Measurements from ENCODE around the gene CLEC6A. TPM values are rescaled to one million over a fixed set of nuclear protein-coding genes. Genes with fewer than 3 reads are reported as not detected.

Gene CLEC6A
- total RNA-seq, 1 donor from 2014 or later = not detected

GRCh38 chr12:8499616-8500015 is 43.9 kb downstream of the CLEC6A start:
- intact Hi-C loops (cut with micrococcal nuclease) = no loop called here
- Mint-ChIP-seq H3K4me3 (no peak overlapping the region), H3K4me1 (peaks cover 4% of the 10 kb centered on the region), H3K9me3 (no peaks in the 10 kb centered on the region), H3K27ac (no peak overlapping the region), H3K27me3 (peaks cover 29% of the 10 kb centered on the region), H3K36me3 (ENCODE audit: low read depth) (no peaks in the 10 kb centered on the region)
- ChIA-PET CTCF (interaction anchor here (0.6 kb wide), 1 partner anchor 161 kb away, joined by 3 read pairs; no protein-coding TSS in a partner anchor), POLR2A (no interaction called here)
- DNase-seq (no peak), ATAC-seq (ENCODE audit: low read depth) (no peak)
- no peak for TF ChIP-seq CTCF (IDR thresholded peaks at IDR 0.05)

GRCh38 chr12:8501720-8502119 is 46.0 kb downstream of the CLEC6A start:
- intact Hi-C loops (cut with micrococcal nuclease) = no loop called here
- H3K4me3 Mint-ChIP-seq = no peak overlapping the region
- ATAC-seq (ENCODE audit: low read depth) (no peak), DNase-seq (no peak)
- H3K9me3 Mint-ChIP-seq = no peaks in the 10 kb centered on the region
- POLR2A ChIA-PET = no interaction called here
- TF ChIP-seq CTCF (IDR thresholded peaks at IDR 0.05) = no peak
- CTCF ChIA-PET = no interaction called here
- peaks cover 19% of the 10 kb centered on the region for H3K27me3 Mint-ChIP-seq
- no peak overlapping the region for H3K27ac Mint-ChIP-seq
- peaks cover 4% of the 10 kb centered on the region for H3K4me1 Mint-ChIP-seq
- H3K36me3 Mint-ChIP-seq (ENCODE audit: low read depth) = no peaks in the 10 kb centered on the region

GRCh38 chr12:8504351-8504750 is 48.6 kb downstream of the CLEC6A start:
- Mint-ChIP-seq H3K9me3 (no peaks in the 10 kb centered on the region), H3K4me3 (no peak overlapping the region), H3K4me1 (peaks cover 11% of the 10 kb centered on the region), H3K36me3 (ENCODE audit: low read depth) (no peaks in the 10 kb centered on the region), H3K27ac (no peak overlapping the region), H3K27me3 (peaks cover 8% of the 10 kb centered on the region)
- ChIA-PET CTCF (no interaction called here), POLR2A (no interaction called here)
- no peak for ATAC-seq (ENCODE audit: low read depth)
- no peak for TF ChIP-seq CTCF (IDR thresholded peaks at IDR 0.05)
- no peak for DNase-seq
- intact Hi-C loops (cut with micrococcal nuclease) = no loop called here

- intact Hi-C loops (cut with micrococcal nuclease) = no loop called here
- POLR2A ChIA-PET = no interaction called here
Observed at GRCh38 chr12:8507596-8507995, 51.8 kb downstream of the CLEC6A start.

GRCh38 chr12:8508223-8508622 is 52.5 kb downstream of the CLEC6A start:
- H3K36me3 Mint-ChIP-seq (ENCODE audit: low read depth) = no peaks in the 10 kb centered on the region
- intact Hi-C loops (cut with micrococcal nuclease) = no loop called here
- CTCF ChIA-PET = no interaction called here
- no peak for DNase-seq
- TF ChIP-seq CTCF (IDR thresholded peaks at IDR 0.05) = no peak
- H3K27me3 Mint-ChIP-seq = peaks cover 17% of the 10 kb centered on the region
- H3K4me1 Mint-ChIP-seq = peaks cover 14% of the 10 kb centered on the region
- ATAC-seq (ENCODE audit: low read depth) = no peak
- POLR2A ChIA-PET = no interaction called here
- no peaks in the 10 kb centered on the region for H3K9me3 Mint-ChIP-seq
- no peak overlapping the region for H3K27ac Mint-ChIP-seq
- no peak overlapping the region for H3K4me3 Mint-ChIP-seq

More at GRCh38 chr12:8507596-8507995, 51.8 kb downstream of the CLEC6A start:
- ATAC-seq (ENCODE audit: low read depth) (no peak), DNase-seq (no peak)
- Mint-ChIP-seq H3K27me3 (peaks cover 17% of the 10 kb centered on the region), H3K4me1 (peaks cover 14% of the 10 kb centered on the region), H3K9me3 (no peaks in the 10 kb centered on the region), H3K36me3 (ENCODE audit: low read depth) (no peaks in the 10 kb centered on the region), H3K27ac (no peak overlapping the region), H3K4me3 (no peak overlapping the region)
- TF ChIP-seq CTCF (IDR thresholded peaks at IDR 0.05) = no peak
- CTCF ChIA-PET = no interaction called here

Measured in activated B cell treated with CpG ODN at 0.5 μM for 24 hours (primary cell).